GM21423 (cell line): Measurements from ENCODE around the gene GRAP.
A peak's percentile ranks its signal among the peaks of the same experiment; 100 is the strongest.
"Not testable (repeated sequence)": the region's sequence is repeated elsewhere in the genome, so short reads cannot be mapped to it uniquely, and the experiment has no call there.

Experiments used
- ATAC-seq: cut with Tn5 transposase; IDR thresholded peaks from one replicate; pipeline ENCODE4 v1.9.1; 2021; ENCODE audit warnings: mild to moderate bottlenecking, moderate library complexity; ENCODE audit not compliant: unreplicated experiment

GRAP gene

DNA sequence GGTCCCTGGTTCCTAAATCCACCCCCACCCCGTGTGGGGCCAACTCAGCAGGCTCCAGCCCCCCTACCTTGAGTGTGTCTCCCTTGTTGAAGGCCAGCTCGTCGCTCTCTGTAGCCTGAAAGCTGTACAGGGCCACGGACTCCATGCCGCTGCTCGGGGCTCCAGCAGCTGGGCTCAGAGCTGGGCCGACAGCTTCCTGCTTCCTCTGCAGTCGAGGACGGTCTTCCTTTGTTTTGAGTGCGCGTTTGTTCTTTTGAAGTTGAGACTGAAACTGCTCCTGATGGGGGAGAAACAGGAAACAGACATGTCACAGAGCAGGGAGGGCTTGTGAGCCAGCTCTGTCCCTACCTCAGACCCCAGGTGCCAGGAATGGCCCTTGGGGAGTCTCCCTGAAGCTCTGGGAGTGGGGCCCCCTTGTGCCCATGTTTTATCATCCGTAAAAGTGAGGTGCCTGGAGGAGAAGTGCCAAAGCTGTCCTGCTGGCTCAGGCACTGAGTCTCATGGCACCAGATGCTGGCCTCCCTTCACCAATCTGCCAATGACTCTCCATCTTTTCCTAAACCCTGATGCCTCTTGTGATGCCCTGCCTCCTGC lies at the start of gene GRAP:
TSS of gene GRAP (minus strand) at position 176 of the 594 bp plus-strand sequence. CDS start at position 145, 31 bp downstream.
- ATAC-seq = not testable (repeated sequence)

DNA sequence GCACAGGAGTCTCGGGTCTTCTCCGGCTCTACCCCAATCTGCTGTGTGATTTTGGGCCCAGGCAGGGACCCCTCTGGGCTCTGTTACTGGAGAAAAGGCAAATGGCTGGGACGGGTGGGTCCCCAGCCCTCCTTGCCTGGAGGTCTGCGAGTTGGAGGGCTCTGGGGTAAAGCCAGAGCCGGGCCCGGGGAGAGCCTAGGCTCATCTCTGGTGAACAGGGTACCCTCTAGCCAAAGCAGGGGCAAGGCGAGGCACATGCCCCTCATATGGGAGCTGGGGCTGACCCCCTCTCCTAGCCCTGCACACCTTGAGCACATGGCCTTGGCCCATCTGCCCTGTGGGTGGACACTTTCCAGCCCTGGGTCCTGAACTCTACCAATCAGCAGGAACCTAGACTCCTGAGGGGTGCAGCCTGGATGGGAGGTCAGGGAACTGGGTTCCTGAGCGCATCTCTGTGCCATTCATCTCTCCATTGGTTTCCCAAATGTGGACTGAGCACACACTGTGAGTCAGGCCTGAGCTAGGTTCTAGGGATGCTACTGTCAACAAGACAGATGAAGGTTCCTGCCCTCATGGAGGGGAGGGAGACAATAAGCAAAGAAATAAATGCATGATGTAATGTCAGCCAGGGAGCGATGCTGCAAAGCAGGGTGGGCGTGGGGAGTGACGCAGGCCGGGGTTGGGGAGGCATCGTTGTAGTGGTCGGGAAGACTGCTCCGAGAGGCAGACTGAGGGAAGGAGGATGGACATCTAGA lies 47.1 kb upstream of the GRAP start:
- ATAC-seq = not testable (repeated sequence)

DNA sequence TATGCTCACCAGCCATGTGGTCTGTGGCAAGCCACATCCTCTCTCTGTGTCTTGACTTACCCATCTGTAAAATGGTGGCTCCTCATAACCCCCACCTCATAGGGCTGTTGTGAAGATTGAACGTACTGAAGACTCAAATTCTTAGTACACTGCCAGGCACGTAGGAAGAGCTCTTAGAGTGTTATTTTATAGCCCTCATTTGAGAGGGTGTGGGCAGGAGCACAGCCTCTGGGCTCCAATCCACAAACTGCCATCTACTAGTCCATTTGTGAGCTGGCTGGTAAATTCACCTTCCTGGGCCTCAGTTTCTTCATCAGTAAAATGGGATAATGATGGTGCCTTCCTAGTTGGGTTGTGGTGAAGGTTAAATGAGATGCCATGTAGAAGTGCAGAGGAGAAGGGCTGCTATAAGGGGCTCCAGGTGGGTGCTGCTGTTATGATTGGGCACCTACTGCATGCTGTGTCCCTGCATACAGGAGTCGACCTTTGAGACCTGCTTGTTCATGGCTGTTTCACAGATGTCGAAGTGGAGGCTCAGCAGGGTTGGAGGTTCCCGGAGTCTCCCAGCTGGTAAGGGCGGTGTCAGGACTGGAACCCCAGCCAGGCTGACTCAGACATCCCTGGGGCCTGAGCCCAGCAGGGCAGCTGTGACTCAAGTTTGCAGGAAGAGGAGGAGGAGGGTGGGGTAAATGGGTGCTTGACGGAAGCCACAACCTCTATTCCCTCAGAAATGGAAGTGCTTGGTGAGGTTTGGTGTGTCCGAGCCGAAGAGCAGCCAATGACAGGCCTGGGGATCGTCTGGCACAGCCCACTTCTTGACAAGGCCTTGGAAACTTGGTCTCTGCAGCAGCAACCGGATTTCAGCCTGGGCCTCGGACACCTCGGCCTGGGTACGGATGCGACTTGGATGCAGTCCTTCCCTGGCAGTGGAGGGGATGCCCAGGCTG lies 46.3 kb upstream of the GRAP start:
- not testable (repeated sequence) for ATAC-seq

DNA sequence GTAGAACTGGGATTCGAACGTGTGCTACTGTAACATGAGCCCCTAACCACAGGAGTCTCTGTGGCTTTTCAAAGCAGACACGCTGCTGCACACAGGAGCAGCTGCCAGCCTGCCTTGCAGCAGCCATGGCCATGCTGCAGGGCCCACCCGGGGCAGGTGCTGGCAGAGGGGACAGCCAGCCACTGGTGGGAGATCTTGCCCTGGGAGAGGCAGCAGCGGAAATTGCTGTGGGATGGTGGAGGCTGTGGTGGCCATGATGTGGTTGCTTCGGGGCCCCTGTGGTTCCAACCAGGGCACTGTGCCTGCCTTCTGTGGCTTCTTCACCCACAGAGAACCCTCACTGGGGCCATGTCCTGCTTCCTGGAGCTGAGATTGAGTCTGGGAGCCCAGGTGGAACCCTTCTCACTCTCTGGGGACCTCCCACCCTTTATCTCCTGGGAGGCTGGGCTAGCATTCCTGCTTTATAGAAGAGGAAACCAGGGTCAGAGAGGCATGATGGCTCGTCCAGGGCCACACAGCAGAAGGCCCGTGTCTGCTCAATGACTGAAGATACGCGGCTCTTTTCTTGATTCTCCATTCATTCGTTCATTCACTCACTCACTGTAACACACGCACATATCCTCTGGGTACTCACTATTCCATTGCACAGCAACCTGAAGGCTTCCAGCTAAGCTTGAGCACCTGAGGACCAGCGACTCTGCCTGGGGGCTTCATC lies 43.5 kb upstream of the GRAP start:
- ATAC-seq = not testable (repeated sequence)

DNA sequence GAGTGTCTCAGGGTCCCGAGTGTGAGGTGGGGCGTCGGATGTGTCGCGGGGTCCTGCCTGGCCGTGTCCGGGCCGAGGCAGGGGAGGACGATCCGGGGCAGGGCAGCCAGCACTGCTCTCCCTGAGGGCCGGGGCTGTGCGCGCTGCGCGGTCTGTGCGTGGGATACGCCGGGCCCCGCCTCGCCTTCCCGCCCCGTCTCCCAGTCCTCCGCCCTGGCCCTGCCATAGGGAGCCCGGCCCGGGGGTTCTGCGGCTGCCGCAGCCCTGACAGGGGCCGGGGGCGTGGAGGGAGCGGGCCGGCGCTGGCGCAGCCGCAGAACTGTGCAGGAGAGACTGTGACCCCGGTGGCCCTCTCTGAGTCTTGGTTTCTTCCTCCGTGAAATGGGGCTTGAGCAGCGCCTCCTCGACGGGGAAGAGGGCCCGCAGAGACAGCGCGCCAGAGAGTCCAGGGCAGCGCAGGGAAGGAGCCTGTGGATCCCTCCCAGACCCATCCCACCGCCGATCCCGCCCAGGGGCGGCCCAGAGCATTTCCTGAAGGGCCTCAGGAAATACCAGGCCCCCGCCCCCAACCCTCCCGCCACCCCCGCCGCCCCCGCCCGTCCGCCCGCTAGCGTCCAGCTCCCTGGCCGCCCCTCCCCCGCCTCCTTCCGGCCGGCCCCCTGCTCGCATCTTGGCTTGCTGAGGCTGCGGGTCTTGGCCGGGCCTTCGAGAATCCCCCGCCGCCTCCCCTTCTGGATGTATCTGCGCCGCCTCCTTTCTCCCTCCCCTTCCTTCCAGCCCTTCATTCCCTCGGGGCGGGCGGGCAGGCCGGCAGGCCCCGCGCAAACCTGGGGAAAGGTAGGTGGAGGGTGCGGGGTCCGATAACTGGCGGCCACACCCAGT lies 42.3 kb upstream of the GRAP start:
- not testable (repeated sequence) for ATAC-seq

DNA sequence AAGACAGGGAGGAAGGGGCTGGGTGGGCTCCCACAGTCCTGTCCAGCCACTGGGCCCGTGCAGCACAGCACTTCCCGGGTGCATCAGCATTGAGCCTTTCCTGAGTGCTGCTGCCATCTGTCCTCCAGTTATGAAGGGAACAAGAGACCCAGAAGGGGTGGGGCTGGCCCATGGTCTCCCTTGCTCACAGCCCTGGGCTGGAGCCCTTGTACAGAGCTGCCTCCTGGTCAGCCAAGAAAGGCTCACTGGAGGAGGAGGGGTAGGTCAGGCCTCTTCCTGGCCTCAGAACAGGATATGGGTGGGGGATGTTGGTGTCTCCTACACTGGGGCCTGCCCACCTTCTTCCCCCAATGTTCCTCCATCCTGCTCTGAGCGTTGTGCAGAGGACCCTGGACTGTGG lies 30.6 kb upstream of the GRAP start:
- not testable (repeated sequence) for ATAC-seq

DNA sequence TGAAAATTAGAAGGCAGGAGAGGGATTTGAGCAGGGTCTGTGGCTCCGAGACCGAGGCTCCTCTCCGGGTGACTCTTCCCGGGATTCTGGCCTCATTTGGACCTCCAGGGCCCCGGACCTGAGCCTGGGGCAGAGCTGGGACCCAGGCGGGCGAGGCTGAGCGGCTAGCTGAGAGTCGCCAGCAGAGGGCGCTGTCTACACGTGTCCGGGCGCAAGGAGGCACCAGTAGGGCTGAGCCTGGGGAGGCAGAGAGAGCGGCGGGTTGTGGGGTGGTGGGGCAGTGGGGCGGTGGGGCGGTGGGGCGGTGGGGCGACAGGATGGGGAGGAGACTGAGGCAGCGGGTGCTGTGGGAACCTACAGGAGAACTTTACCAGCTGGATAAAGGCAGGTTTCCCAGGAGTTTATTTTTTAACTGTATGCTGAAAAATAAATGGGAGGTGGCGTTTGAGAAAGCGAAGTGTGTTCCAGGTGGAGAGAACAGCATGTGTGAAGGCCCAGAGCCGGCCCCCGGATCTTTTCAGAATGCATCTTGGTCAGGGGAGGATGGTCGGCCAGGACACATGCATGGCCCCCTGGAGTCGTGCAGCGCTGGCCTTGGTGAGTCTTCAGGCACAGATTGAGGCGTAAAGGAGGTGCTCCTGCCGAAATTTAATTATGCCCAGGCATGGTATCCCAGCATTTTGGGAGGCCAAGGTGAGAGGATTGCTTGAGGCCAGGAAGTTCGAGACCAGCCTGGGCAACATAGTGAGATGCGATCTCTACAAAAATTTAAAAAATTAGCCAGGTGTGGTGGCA lies 29.8 kb upstream of the GRAP start:
- not testable (repeated sequence) for ATAC-seq

DNA sequence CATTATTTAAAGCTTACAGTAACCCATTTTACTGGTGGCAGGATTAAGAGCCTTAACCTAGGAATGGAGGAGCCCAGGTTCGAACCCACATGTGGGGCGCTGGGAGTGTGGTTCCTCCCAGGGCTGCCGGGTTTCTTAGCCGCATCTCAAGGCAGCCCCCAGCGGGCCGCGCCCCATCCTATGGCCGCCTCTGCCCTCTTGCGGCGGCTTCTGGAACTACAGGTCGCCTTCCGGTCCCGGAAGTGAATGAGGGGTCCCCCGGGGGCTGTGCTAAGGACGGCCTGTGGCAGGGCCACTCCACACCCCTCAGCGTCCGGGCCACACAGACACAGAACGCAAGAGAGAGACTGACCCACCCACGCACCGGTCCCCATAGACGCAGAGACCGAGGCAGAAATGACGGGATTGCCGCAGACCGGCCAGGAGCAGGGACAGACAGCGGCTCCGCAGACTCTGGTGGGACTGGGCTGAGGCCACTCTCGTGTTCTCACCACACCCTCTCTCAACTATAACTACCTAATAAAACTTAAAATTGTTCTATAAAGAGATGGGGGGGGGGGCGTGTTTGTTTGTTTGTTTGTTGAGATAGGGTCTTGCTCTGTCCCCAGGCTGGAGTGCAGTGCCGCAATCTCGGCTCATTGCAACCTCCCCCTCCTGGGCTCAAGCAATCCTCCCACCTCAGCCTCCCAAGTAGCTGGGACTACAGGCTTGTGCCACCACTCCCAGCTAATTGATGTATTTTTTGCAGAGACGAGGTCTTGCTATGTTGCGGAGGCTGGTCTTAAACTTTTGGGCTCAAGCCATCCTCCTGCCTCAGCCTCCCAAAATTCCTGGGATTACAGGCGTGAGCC lies 23.8 kb upstream of the GRAP start:
- ATAC-seq = peak; percentile 80

DNA sequence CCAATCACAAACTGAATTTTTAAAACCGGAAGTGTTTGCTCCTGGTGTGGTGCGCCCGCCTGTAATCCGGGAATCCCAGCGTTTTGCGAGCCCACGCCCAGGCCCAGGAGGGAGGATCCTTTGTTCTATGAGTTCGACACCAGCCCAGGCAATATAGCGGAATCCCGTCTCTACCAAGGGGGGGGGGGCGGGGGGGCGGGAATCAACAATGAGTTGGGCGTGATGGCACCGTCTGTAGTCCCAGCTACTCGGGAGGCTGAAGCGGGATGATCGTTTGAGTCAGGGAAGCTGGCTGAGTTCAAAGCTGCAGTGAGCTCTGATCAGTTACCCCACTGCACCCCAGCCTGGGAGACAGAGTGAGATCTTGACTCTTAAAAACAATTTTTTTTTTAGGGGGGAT lies 17.6 kb upstream of the GRAP start:
- ATAC-seq = not testable (repeated sequence)

DNA sequence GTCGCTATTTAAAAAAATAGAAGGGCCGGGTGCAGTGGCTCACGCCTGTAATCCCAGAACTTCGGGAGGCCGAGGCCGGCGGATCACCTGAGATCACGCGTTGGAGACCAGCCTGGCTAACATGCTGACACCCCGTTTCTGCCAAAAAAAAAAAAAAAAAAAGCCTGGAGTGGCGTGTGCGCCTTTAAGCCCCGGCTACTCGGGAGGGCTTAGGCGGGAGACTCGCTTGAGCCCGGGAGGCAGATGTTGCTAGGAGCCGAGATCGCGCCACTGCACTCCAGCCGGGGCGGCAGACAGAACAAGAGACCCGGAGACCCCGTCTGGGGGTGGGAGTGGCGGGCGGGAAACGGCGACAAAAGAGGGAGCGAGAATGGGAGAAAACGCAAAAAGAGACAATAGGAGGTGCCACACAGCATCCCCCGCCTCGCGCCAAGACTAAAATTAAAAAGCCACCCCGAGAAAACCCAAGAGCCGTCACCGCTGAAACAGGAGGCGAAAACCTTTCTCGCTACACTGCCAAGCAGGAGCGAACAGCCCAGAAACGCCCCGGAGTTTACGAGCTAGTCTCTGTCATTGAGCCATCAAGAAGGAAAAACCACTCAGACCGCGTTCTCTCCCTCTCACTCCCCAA lies 16.7 kb upstream of the GRAP start:
- not testable (repeated sequence) for ATAC-seq

DNA sequence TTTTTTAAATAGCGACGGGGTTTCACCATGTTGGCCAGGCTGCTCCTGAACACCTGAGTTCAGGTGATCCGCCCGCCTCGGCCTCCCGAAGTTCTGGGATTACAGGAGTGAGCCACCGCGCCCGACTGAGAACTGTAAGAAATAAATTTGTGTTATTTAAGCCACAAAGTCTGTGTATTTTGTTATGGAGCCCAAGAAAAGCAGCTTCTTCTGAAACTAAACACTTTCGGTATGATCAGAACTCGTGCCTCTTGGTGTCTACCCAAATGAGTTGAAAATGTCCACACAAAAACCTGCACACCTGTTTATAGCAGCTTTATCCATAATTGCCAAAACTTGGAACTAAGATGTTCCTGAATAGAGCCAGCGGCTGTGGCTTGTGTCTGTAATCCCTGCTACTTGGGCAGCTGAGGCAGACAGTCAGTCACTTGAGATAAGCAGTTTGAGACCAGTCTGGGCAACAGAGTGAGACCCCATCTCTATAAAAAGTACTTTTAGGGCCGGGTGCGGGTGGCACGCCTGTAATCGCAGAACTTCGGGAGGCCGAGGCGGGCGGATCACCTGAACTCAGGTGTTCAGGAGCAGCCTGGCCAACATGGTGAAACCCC lies 16.1 kb upstream of the GRAP start:
- ATAC-seq = peak; percentile 69

DNA sequence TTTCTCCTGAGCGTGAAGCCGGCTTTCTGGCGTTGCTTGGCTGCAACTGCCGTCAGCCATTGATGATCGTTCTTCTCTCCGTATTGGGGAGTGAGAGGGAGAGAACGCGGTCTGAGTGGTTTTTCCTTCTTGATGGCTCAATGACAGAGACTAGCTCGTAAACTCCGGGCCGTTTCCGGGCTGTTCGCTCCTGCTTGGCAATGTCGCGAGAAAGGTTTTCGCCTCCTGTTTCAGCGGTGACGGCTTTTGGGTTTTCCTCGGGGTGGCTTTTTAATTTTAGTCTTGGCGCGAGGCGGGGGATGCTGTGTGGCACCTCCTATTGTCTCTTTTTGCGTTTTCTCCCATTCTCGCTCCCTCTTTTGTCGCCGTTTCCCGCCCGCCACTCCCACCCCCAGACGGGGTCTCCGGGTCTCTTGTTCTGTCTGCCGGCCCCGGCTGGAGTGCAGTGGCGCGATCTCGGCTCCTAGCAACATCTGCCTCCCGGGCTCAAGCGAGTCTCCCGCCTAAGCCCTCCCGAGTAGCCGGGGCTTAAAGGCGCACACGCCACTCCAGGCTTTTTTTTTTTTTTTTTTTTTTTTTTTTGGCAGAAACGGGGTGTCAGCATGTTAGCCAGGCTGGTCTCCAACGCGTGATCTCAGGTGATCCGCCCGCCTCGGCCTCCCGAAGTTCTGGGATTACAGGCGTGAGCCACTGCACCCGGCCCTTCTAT lies 15.4 kb upstream of the GRAP start:
- ATAC-seq = peak; percentile 65

DNA sequence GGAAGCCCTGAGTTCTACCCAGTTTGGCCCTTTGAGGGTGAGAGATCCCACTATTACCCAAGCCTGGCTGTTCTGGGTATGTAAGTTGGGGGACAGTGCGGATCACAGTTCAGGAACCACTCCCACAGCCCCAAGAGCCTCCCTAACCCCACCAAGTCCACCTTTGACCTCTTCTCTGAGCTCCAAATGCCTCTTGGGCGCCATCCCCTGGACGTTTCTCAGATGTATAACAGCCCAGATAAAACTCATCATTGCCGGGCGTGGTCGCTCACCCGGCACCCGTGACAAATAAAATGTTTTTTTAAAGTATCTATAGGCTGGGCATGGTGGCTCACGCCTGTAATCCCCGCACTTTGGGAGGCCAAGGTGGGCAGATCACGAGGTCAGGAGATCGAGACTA lies 8.7 kb upstream of the GRAP start:
- not testable (repeated sequence) for ATAC-seq

DNA sequence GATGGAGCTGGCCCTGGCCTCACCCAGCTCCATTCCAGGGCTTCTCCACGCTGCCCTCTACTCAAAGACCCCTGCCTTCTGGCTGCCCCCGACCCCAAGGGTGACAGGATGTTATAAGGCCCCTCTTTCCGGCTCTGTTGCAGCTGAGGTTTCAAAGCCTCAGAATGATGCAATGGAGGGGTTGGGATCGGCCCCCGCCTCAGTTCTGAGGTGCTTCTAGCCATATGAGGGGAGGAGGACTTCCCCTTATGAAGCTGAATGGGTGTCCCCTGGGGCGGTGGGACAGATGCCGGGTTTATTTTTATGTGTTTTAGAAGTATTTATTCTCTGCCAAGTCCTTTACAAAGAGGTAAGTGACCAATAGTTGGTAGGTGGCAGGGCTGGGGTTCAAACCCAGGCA lies 2.1 kb upstream of the GRAP start:
- ATAC-seq = not testable (repeated sequence)

DNA sequence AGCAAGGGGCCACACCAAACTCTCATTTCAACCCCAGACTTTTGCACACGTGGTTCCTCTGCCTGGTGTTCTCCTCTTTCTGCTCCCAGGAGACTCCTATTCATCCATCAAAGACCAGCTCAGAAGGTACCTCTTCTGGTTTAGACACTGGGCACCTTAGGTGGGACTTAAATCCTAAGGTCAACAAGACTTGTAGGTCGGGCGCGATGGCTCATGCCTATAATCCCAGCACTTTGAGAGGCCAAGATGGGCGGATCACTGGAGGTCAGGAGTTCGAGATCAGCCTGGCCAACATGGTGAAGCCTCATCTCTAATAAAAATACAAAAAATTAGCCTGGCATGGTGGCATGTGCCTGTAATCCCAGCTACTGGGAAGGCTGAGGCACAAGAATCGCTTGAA lies 753 bp upstream of the GRAP start:
- not testable (repeated sequence) for ATAC-seq

DNA sequence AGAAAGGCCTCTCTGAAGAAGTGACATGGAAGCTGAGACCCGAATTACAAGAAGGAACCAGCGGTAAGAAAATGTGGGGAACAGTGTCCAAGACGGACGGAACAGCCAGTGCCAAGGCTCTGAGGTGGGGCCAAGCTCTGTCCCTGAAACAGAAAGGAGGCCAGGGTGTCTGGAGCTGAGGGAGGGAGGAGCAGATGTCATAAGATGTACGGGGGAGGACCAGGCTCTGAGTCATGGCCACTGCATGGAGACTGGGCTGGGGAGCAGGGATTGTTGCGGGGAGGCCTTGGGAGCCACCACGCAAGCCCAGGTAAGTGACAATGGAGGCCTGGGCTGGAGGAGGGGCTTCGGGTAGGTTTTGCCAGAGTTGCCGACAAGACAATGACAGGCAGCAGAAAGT lies 2.1 kb downstream of the GRAP start:
- ATAC-seq = not testable (repeated sequence)
